Measurements from ENCODE around the gene PRKAR1A. TPM values are rescaled to one million over a fixed set of nuclear protein-coding genes. Genes with fewer than 3 reads are reported as not detected.

The PRKAR1A gene
- total and polyA plus RNA-seq, 2 experiments from 2014 or later: 301 to 473 TPM

- Histone ChIP-seq H3K27me3 (no peaks in the 10 kb centered on the region), H3K4me3 (no peak overlapping the region), H3K27ac (no peak overlapping the region), H3K9me3 (ENCODE audit: low read depth) (no peaks in the 10 kb centered on the region), H3K4me1 (ENCODE audit: low read depth) (no peaks in the 10 kb centered on the region), H3K36me3 (no peaks in the 10 kb centered on the region)
- DNase-seq (ENCODE audit: low read depth in 1 of 2, low spot score in 1 of 2): no peak
- TF ChIP-seq CTCF (IDR thresholded peaks at IDR 0.05; ENCODE audit: low read depth, low read length): no peak
These were observed 57.1 kb downstream of the PRKAR1A start for GRCh38 chr17:68569346-68569745.

- H3K4me1 ChIP-seq (ENCODE audit: low read depth): no peaks in the 10 kb centered on the region
- no peaks in the 10 kb centered on the region for H3K9me3 ChIP-seq (ENCODE audit: low read depth)
- no peak overlapping the region for H3K27ac ChIP-seq
- no peak overlapping the region for H3K4me3 ChIP-seq
- no peaks in the 10 kb centered on the region for H3K36me3 ChIP-seq
- TF ChIP-seq CTCF (IDR thresholded peaks at IDR 0.05; ENCODE audit: low read depth, low read length): no peak
- peak in 1 of 2 donors; percentile 50 for DNase-seq (ENCODE audit: low read depth in 1 of 2, low spot score in 1 of 2)
- no peaks in the 10 kb centered on the region for H3K27me3 ChIP-seq
These were observed 58.3 kb downstream of the PRKAR1A start for GRCh38 chr17:68570526-68570925.

- Histone ChIP-seq H3K9me3 (ENCODE audit: low read depth) (no peaks in the 10 kb centered on the region), H3K27me3 (no peaks in the 10 kb centered on the region), H3K27ac (no peak overlapping the region), H3K36me3 (no peaks in the 10 kb centered on the region), H3K4me3 (no peak overlapping the region), H3K4me1 (ENCODE audit: low read depth) (no peaks in the 10 kb centered on the region)
- TF ChIP-seq CTCF (IDR thresholded peaks at IDR 0.05; ENCODE audit: low read depth, low read length): no peak
- peak in 1 of 2 donors; percentile 73 for DNase-seq (ENCODE audit: low read depth in 1 of 2, low spot score in 1 of 2)
These were observed 60.1 kb downstream of the PRKAR1A start for GRCh38 chr17:68572138-68572842.

DNA sequence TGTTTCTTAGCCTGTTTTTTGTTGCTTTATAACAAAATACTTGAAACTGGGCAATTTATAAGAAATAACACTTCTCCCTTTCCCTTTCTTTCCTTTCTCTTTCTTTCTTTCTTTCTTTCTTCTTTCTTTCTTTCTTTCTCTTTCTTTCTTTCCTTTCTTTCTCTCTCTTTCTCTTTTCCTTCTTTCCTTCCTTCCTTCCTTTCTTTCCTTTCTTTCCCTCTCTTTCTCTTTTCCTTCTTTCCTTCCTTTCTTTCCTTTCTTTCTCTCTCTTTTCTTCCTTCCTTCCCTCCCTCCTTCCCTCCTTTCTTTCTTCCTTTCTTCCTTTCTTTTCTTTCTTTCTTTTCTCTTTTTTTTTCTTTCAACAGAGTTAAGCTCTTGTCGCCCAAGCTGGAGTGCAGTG, 61.1 kb downstream of the PRKAR1A start:
- DNase-seq (ENCODE audit: low read depth in 1 of 2, low spot score in 1 of 2): no peak
- no peak overlapping the region for H3K27ac ChIP-seq
- no peak overlapping the region for H3K4me3 ChIP-seq
- no peaks in the 10 kb centered on the region for H3K9me3 ChIP-seq (ENCODE audit: low read depth)
- no peaks in the 10 kb centered on the region for H3K36me3 ChIP-seq
- H3K27me3 ChIP-seq: no peaks in the 10 kb centered on the region
- H3K4me1 ChIP-seq (ENCODE audit: low read depth): no peaks in the 10 kb centered on the region
- TF ChIP-seq CTCF (IDR thresholded peaks at IDR 0.05; ENCODE audit: low read depth, low read length): no peak

- no peak for DNase-seq (ENCODE audit: low read depth in 1 of 2, low spot score in 1 of 2)
- Histone ChIP-seq H3K9me3 (ENCODE audit: low read depth) (no peaks in the 10 kb centered on the region), H3K4me3 (no peak overlapping the region), H3K27me3 (no peaks in the 10 kb centered on the region), H3K4me1 (ENCODE audit: low read depth) (peaks cover 11% of the 10 kb centered on the region), H3K27ac (no peak overlapping the region), H3K36me3 (no peaks in the 10 kb centered on the region)
- no peak for TF ChIP-seq CTCF (IDR thresholded peaks at IDR 0.05; ENCODE audit: low read depth, low read length)
These were observed 63.9 kb downstream of the PRKAR1A start for GRCh38 chr17:68576137-68576536.

Measured in cardiac muscle cell (in vitro differentiated cells and primary cell).